Breast epithelium (tissue), 4 donors: ENCODE data around the gene SPTBN5. TPM values are rescaled to one million over a fixed set of nuclear protein-coding genes. Genes with fewer than 3 reads are reported as not detected.

Source experiments
- DNase-seq, 2 donors: peaks; one replicate each; pipeline ENCODE4 v3.0.0-alpha.2; 2019; ENCODE audit warnings: low spot score in 2 of 2
- H3K27ac ChIP-seq, 2 donors: fragments of 200-600 bp; sonication (generic) in 1 of 2; one replicate each; pipeline ENCODE4 v1.5.1; 2016 to 2019; ENCODE audit warnings: mild to moderate bottlenecking in 1 of 2
- H3K27me3 ChIP-seq, 2 donors: fragments of 200-600 bp; sonication (generic) in 1 of 2; one replicate each; pipeline versions ENCODE4 v1.5.1 to v1.6.0; 2017 to 2019; ENCODE audit warnings: control low read depth in 1 of 2, mild to moderate bottlenecking in 1 of 2
- H3K36me3 ChIP-seq: fragments of 200-600 bp; one replicate; pipeline ENCODE4 v1.5.1; 2019
- H3K4me1 ChIP-seq, 2 donors: fragments of 200-600 bp; sonication (generic); one replicate each; pipeline ENCODE4 v1.5.1; 2016 to 2019; ENCODE audit warnings: control low read depth in 1 of 2
- H3K4me3 ChIP-seq, 3 donors: fragments of 200-600 bp; sonication (generic); 1 replicate in 2 of 3; 2 replicates in 1 of 3; pipeline ENCODE4 v1.5.1; 2016 to 2019; ENCODE audit warnings: mild to moderate bottlenecking in 3 of 3, moderate library complexity in 2 of 3
- H3K9me3 ChIP-seq, 2 donors: fragments of 200-600 bp; sonication (generic) in 1 of 2; one replicate each; pipeline ENCODE4 v1.5.1; 2016 to 2019; ENCODE audit warnings: control low read depth in 1 of 2
- POLR2A ChIP-seq: fragments of 450-650 bp; IDR thresholded peaks from one replicate; pipeline ENCODE4 v1.6.1; 2016; ENCODE audit warnings: antibody characterized with exemption, mild to moderate bottlenecking, moderate library complexity
- POLR2AphosphoS5 ChIP-seq, 3 donors: sonication (generic); formaldehyde crosslinking; IDR thresholded peaks; one replicate each; pipeline ENCODE4 v1.6.1; 2017; ENCODE audit warnings: antibody characterized with exemption in 3 of 3
- intact Hi-C: fragments of 100-400 bp; cut with DNase I; formaldehyde crosslinking; loops from one replicate; pipeline ENCODE4 v1.15.1; 2023; ENCODE audit warnings: low total_unique reads
- total RNA-seq, 3 donors: library from RNA; depleted of rRNA; stranded (reverse); fragments of >200 nt; gene quantifications; one replicate each; pipeline ENCODE4 v1.1.0, GENCODE V29; 2016
- TF ChIP-seq, protein P1 (sequence below), 3 donors: fragments of 450-650 bp; IDR thresholded peaks; one replicate each; pipeline ENCODE4 v1.5.1; 2016 to 2017; ENCODE audit warnings: antibody characterized with exemption in 3 of 3, mild to moderate bottlenecking in 3 of 3, moderate library complexity in 3 of 3

SPTBN5 gene
- total RNA-seq, 3 donors from 2014 or later: 0.16 to 2.3 (median 2.0) TPM

DNA sequence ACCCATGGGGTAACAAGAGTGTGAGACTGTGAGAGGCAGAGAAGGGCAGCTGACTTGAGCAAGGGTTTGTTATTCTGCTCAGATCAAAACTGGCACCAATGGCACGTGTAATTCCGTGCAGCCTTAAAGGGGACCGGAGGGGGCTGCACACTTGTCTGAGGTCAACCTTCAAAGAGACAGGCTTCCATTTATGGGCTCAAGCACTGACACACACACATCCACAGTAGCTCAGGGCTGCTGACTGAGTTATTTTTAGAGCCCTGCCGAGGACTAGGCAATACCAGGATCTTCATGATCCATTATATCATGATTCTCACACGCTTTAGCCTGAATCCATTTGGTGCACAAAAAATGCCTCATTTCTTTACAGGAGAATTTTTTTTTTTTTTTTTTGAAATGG, 20.6 kb upstream of the SPTBN5 start:
- H3K27me3 ChIP-seq: no peaks in the 10 kb centered on the region
- H3K36me3 ChIP-seq: no peaks in the 10 kb centered on the region
- H3K4me3 ChIP-seq: no peak overlapping the region
- no peak for DNase-seq
- intact Hi-C loops: no loop called here
- TF ChIP-seq, protein P1, sequence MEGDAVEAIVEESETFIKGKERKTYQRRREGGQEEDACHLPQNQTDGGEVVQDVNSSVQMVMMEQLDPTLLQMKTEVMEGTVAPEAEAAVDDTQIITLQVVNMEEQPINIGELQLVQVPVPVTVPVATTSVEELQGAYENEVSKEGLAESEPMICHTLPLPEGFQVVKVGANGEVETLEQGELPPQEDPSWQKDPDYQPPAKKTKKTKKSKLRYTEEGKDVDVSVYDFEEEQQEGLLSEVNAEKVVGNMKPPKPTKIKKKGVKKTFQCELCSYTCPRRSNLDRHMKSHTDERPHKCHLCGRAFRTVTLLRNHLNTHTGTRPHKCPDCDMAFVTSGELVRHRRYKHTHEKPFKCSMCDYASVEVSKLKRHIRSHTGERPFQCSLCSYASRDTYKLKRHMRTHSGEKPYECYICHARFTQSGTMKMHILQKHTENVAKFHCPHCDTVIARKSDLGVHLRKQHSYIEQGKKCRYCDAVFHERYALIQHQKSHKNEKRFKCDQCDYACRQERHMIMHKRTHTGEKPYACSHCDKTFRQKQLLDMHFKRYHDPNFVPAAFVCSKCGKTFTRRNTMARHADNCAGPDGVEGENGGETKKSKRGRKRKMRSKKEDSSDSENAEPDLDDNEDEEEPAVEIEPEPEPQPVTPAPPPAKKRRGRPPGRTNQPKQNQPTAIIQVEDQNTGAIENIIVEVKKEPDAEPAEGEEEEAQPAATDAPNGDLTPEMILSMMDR (IDR thresholded peaks at IDR 0.05): no peak
- TF ChIP-seq POLR2A: no peak
- TF ChIP-seq POLR2AphosphoS5 (IDR thresholded peaks at IDR 0.05): no peak
- H3K9me3 ChIP-seq: no peaks in the 10 kb centered on the region
- no peak overlapping the region for H3K27ac ChIP-seq
- H3K4me1 ChIP-seq: no peaks in the 10 kb centered on the region

DNA sequence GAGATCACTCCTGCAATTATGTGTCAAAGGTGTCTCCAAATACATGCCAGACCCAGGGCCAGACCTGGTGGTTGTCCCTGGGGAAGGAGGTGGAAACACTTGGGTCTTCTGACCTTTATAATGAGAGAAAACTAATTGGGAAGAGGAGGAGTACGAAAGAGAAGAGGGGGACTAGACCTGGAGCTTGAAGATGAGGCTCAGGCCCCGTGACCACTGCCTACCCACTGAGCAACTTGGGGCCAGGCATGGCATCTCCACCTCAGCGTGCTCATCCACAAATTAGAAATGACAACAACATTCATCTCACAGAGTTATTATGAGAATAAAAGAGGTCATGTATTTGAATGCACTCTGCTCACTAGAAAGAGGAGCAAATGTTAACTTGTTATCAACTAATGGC, 19.4 kb upstream of the SPTBN5 start:
- no peak overlapping the region for H3K27ac ChIP-seq
- H3K36me3 ChIP-seq: no peaks in the 10 kb centered on the region
- no peak overlapping the region for H3K4me3 ChIP-seq
- DNase-seq: no peak
- TF ChIP-seq, protein P1 (IDR thresholded peaks at IDR 0.05): no peak
- TF ChIP-seq POLR2AphosphoS5 (IDR thresholded peaks at IDR 0.05) (no peak), POLR2A (no peak)
- no peaks in the 10 kb centered on the region for H3K27me3 ChIP-seq
- H3K4me1 ChIP-seq: no peaks in the 10 kb centered on the region
- intact Hi-C loops: no loop called here
- H3K9me3 ChIP-seq: no peaks in the 10 kb centered on the region

DNA sequence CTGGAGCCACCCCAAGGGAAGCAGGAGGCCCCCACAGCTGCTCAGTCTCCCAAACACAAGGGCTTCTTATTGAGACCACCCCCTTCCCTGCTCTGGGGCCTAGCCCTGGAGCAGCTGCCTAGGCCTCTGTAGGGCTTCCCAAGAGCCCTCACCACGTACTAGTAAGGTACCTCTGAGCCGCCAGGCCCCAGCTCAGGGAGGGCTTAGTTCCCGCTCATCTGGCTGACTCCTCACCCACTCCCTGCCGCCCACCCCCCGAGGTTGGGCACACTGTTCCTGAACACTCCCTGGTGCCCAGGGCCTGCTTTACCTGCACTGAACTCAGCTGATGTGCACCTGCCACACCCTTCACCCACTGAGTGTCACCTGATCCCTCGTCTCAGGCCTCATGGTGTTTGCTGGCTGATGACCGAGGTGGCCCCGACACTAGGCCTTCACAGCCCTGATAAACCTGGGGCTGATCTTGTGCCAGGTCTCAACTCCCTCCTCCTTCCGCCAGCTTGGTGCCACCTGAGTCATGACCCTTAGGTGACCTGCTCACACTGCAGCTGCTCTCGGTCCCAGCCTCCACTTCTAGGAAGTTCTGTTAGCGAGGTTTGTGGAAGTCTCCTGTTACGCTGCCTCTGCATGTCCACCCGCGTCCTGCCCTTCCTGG, 18.0 kb upstream of the SPTBN5 start:
- Histone ChIP-seq H3K27me3 (no peaks in the 10 kb centered on the region), H3K4me1 (no peaks in the 10 kb centered on the region), H3K4me3 (no peak overlapping the region), H3K9me3 (no peaks in the 10 kb centered on the region), H3K36me3 (no peaks in the 10 kb centered on the region), H3K27ac (peak overlapping the region in 1 of 2 donors; percentile 21)
- intact Hi-C loops: no loop called here
- TF ChIP-seq, protein P1 (IDR thresholded peaks at IDR 0.05): no peak
- TF ChIP-seq POLR2A (no peak), POLR2AphosphoS5 (IDR thresholded peaks at IDR 0.05) (no peak)
- DNase-seq: no peak

DNA sequence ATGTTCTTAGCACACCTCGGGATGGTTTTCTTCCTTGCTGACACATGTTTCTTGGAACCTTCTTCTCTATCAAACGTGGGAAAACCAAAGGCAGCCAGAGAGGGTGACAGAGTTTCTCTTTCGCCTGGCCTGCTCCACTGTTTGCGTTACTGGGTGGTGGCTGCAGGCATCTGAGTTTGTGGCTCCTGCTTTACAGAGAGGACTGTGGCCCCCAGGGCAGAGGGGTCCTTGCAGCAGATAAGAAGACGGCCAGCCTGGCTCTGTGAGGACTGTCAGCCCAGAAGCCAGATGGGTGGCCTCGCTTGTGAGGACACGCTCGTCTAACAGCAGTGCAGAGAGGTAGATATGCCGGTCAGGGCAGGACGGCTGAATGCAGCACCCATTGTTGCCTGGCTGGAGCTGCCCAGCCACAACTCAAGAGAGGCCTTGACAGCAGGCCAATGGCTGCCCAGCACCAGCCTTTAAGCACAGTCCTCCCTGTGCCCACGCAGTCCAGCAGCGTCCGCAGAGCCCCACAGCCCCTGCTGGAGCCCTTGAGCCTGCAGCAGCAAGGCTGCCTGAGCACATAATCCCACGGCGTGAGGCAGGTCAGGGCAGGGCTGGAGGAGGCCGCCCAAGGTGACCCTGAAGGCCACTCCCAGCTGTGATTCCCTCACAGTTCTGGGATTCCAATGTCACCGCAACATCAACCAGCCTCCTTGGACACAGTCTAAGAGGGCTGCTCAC, 15.0 kb upstream of the SPTBN5 start:
- Histone ChIP-seq H3K27ac (no peak overlapping the region), H3K4me1 (no peaks in the 10 kb centered on the region), H3K27me3 (no peaks in the 10 kb centered on the region), H3K9me3 (no peaks in the 10 kb centered on the region), H3K4me3 (no peak overlapping the region), H3K36me3 (no peaks in the 10 kb centered on the region)
- intact Hi-C loops: no loop called here
- TF ChIP-seq, protein P1 (IDR thresholded peaks at IDR 0.05): no peak
- no peak for TF ChIP-seq POLR2AphosphoS5 (IDR thresholded peaks at IDR 0.05)
- TF ChIP-seq POLR2A: no peak
- no peak for DNase-seq

DNA sequence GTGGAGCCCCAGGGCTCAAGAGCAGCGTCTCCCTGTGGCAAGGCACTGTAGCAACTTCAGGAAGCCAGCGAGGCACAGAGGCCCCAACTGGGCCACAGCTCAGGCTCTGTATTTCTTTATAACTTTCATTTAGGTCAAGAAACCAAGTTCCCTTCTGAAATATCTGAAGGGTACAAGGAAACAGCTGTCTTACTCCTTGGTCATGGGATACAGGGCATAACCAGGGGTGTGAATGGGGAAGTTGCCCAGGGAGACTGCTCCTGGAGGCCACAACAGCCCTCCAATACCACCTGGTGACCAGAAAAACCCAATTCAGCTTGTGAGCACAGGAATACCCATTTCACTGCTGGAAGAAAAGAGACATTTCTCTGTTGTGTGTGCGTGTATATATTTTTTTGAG, 13.3 kb upstream of the SPTBN5 start:
- Histone ChIP-seq H3K4me1 (no peaks in the 10 kb centered on the region), H3K27me3 (no peaks in the 10 kb centered on the region), H3K27ac (no peak overlapping the region), H3K36me3 (no peaks in the 10 kb centered on the region), H3K9me3 (no peaks in the 10 kb centered on the region), H3K4me3 (no peak overlapping the region)
- TF ChIP-seq POLR2A: no peak
- TF ChIP-seq, protein P1 (IDR thresholded peaks at IDR 0.05): no peak
- no peak for TF ChIP-seq POLR2AphosphoS5 (IDR thresholded peaks at IDR 0.05)
- DNase-seq: no peak
- intact Hi-C loops: no loop called here
